IMR-90 (cell line): ENCODE measurements around the gene SPNS2. TPM values are rescaled to one million over a fixed set of nuclear protein-coding genes. Genes with fewer than 3 reads are reported as not detected.

Experiments
- ATAC-seq: fragments of 200-7000 bp; cut with Tn5 transposase; 2 replicates; pipeline ENCODE4 v1.9.1; 2020; ENCODE audit warnings: low read depth, mild to moderate bottlenecking, moderate library complexity
- BruUV-seq: library from RNA; stranded (reverse); fragments of 400-500 nt; replicated peaks from 2 replicates; lab custom pipeline; 2021; lab: Mats Ljungman, UMichigan
- CTCF ChIA-PET: fragments of 300-600 bp; formaldehyde crosslinking; extraction: SDS; loops from one replicate; lab custom pipeline; 2021; ENCODE audit warnings: antibody characterized with exemption; lab: Yijun Ruan, JAX
- POLR2A ChIA-PET: fragments of 300-600 bp; sonication (Branson Sonifier 250); formaldehyde crosslinking; loops from one replicate; lab custom pipeline; 2022; ENCODE audit warnings: antibody characterized with exemption; ENCODE audit not compliant: unreplicated experiment; lab: Charles Lee
- DNase-seq: peaks from one replicate; pipeline ENCODE4 v3.0.0; 2013
- H2AFZ ChIP-seq: replicated peaks from 2 replicates; pipeline ENCODE3; 2013; ENCODE audit warnings: low read length, mild to moderate bottlenecking; ENCODE audit not compliant: poor library complexity
- H2AK5ac ChIP-seq: 2 replicates; pipeline ENCODE4 v1.6.1; 2013; ENCODE audit warnings: low read depth, low read length, inconsistent platforms
- H2AK9ac ChIP-seq: replicated peaks from 2 replicates; pipeline ENCODE3; 2013; ENCODE audit warnings: mild to moderate bottlenecking, low read depth, low read length, moderate library complexity; ENCODE audit not compliant: poor library complexity
- H2BK120ac ChIP-seq: 2 replicates; pipeline ENCODE4 v1.6.1; 2013; ENCODE audit warnings: low read depth, low read length, inconsistent platforms
- H2BK15ac ChIP-seq: 3 replicates; pipeline ENCODE4 v1.6.1; 2013; ENCODE audit warnings: low read depth, low read length, inconsistent platforms
- H2BK20ac ChIP-seq: 2 replicates; pipeline ENCODE4 v1.6.1; 2013; ENCODE audit warnings: low read depth, mild to moderate bottlenecking, inconsistent platforms, low read length, moderate library complexity
- H2BK5ac ChIP-seq: 2 replicates; pipeline ENCODE4 v1.6.1; 2013; ENCODE audit warnings: mild to moderate bottlenecking, low read depth, low read length, inconsistent platforms; ENCODE audit not compliant: poor library complexity, severe bottlenecking
- H3K14ac ChIP-seq: replicated peaks from 2 replicates; pipeline ENCODE4 v1.6.1; 2013; ENCODE audit warnings: low read depth, low read length, inconsistent platforms
- H3K18ac ChIP-seq: 2 replicates; pipeline ENCODE4 v1.6.1; 2013; ENCODE audit warnings: low read depth, low read length, control low read depth
- H3K23ac ChIP-seq: 2 replicates; pipeline ENCODE4 v1.6.1; 2013; ENCODE audit warnings: low read depth, low read length, inconsistent platforms
- H3K27ac ChIP-seq: 2 replicates; pipeline ENCODE4 v1.5.1; 2013; ENCODE audit warnings: mild to moderate bottlenecking, control low read depth, low read length; ENCODE audit not compliant: insufficient read depth
- H3K27me3 ChIP-seq: 2 replicates; pipeline ENCODE4 v1.6.1; 2013; ENCODE audit warnings: low read length; ENCODE audit not compliant: control insufficient read depth, insufficient read depth
- H3K36me3 ChIP-seq: 2 replicates; pipeline ENCODE4 v1.6.1; 2013; ENCODE audit warnings: low read length, mixed read lengths; ENCODE audit not compliant: control insufficient read depth, insufficient read depth
- H3K4ac ChIP-seq: 2 replicates; pipeline ENCODE4 v1.6.1; 2013; ENCODE audit warnings: low read depth, low read length, inconsistent platforms
- H3K4me1 ChIP-seq: 2 replicates; pipeline ENCODE4 v1.6.1; 2013; ENCODE audit warnings: low read length, mixed read lengths; ENCODE audit not compliant: control insufficient read depth, insufficient read depth
- H3K4me2 ChIP-seq: 2 replicates; pipeline ENCODE4 v1.6.1; 2013; ENCODE audit warnings: low read depth, mild to moderate bottlenecking, control low read depth, low read length, moderate library complexity
- H3K4me3 ChIP-seq: 2 replicates; pipeline ENCODE4 v1.5.1; 2013; ENCODE audit warnings: low read depth, mild to moderate bottlenecking, control low read depth, low read length, moderate library complexity; ENCODE audit not compliant: insufficient read depth
- H3K56ac ChIP-seq: 2 replicates; pipeline ENCODE4 v1.6.1; 2013; ENCODE audit warnings: low read length, inconsistent platforms; ENCODE audit not compliant: insufficient read depth; ENCODE audit errors: extremely low read depth
- H3K79me1 ChIP-seq, 2 experiments: 2 replicates each; pipeline ENCODE4 v1.6.1; 2013; ENCODE audit warnings: low read length in 2 of 2, inconsistent platforms in 1 of 2, low read depth in 1 of 2
- H3K9ac ChIP-seq: 2 replicates; pipeline ENCODE4 v1.6.1; 2013; ENCODE audit warnings: low read depth, low read length, control low read depth
- H3K9me1 ChIP-seq: 2 replicates; pipeline ENCODE4 v1.6.1; 2013; ENCODE audit warnings: low read length, inconsistent platforms; ENCODE audit not compliant: insufficient read depth
- H3K9me3 ChIP-seq: 2 replicates; pipeline ENCODE4 v1.6.1; 2013; ENCODE audit warnings: low read length; ENCODE audit not compliant: control insufficient read depth, insufficient read depth
- H4K20me1 ChIP-seq: 2 replicates; pipeline ENCODE4 v1.6.1; 2013; ENCODE audit warnings: low read length, inconsistent platforms; ENCODE audit not compliant: insufficient read depth
- H4K5ac ChIP-seq: 2 replicates; pipeline ENCODE4 v1.6.1; 2013; ENCODE audit warnings: mild to moderate bottlenecking, low read depth, low read length, control low read depth
- H4K8ac ChIP-seq, 2 experiments: 2 replicates each; pipeline ENCODE4 v1.6.1; 2013; ENCODE audit warnings: low read depth in 2 of 2, low read length in 2 of 2, control low read depth in 1 of 2, inconsistent platforms in 1 of 2
- H4K91ac ChIP-seq: 2 replicates; pipeline ENCODE4 v1.6.1; 2013; ENCODE audit warnings: low read depth, low read length, inconsistent platforms; ENCODE audit not compliant: insufficient read depth
- RFX5 ChIP-seq: IDR thresholded peaks from 2 replicates; pipeline ENCODE4 v1.8.0; 2012; ENCODE audit warnings: low read depth, mild to moderate bottlenecking, low read length, moderate library complexity
- WGBS, 2 experiments: methylation state at CpG; one replicate each; pipeline versions ENCODE4 v1.1.5 to v1.1.7; 2013; ENCODE audit warnings: missing lambda C conversion rate in 2 of 2; ENCODE audit not compliant: insufficient read length in 1 of 2; ENCODE audit errors: extremely low coverage in 2 of 2; 5-methylcytosine and 5-hydroxymethylcytosine counted together
- dilution Hi-C: fragments of 300-500 bp; cut with HindIII; formaldehyde crosslinking; loops from one replicate; pipeline ENCODE4 v1.14.3; 2018; ENCODE audit warnings: low sequenced_read_pairs; ENCODE audit not compliant: unreplicated experiment
- in situ Hi-C: fragments of 300-500 bp; cut with MboI; formaldehyde crosslinking; loops from 3 replicates; pipeline ENCODE4 v1.14.3; 2019; ENCODE audit warnings: low sequenced_read_pairs, inconsistent platforms, mixed read lengths
- intact Hi-C: fragments of 100-400 bp; cut with micrococcal nuclease; formaldehyde crosslinking; loops from 2 replicates; pipeline ENCODE4 v1.10.0; 2022
- polyA plus RNA-seq, 3 experiments: library from polyadenylated mRNA; depleted of rRNA; stranded (reverse); fragments of >200 nt; gene quantifications; 2 replicates each; pipeline ENCODE4 v1.2.3, GENCODE V29; 2012; ENCODE audit warnings: low replicate concordance in 1 of 3
- total RNA-seq: library from RNA; depleted of rRNA; stranded (reverse); fragments of >200 nt; gene quantifications from 2 replicates; pipeline ENCODE4 v1.2.3, GENCODE V29; 2012

The SPNS2 gene
- total and polyA plus RNA-seq, 2 of the 4 experiments (the other 2 are of a cell fraction) = under 0.01 TPM; not detected in 1

DNA sequence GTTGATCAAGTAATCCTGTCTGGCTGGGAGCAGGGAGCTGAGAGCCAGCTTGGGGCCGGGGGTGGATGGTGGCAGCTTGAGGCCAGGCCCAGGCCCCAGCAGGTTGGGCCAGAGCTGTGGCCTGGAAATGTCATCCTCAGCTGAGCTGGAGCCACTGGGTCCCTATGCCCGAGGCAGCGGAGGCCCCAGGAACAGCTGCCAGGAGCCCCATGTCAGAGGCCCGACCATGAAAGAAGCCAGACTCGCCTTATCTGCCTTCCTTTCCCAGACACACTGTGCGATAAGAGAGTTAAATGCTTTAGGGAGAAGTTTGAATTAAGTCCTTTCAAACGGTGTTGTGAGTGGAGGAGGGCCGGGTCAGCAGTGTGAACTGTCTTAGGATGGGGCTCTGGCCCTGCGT lies 89.1 kb downstream of the SPNS2 start:
- intact Hi-C loops = no loop called here
- H4K5ac ChIP-seq = no peak overlapping the region
- POLR2A ChIA-PET = no interaction called here
- no peak overlapping the region for H3K56ac ChIP-seq
- no peak overlapping the region for H4K8ac ChIP-seq
- H3K23ac ChIP-seq = no peak overlapping the region
- H2BK15ac ChIP-seq = no peak overlapping the region
- H3K4me3 ChIP-seq = no peak overlapping the region
- no peak overlapping the region for H2AK9ac ChIP-seq
- H2BK20ac ChIP-seq = no peak overlapping the region
- no peak overlapping the region for H2AK5ac ChIP-seq
- 100% methylated on average over 1 of the region's 9 CpGs; no CpG with 5 or more reads in 1 of the 2 experiments for WGBS, 2 experiments
- in situ Hi-C loops = no loop called here
- no peaks in the 10 kb centered on the region for H3K9me1 ChIP-seq
- CTCF ChIA-PET = interaction anchor here (0.8 kb wide), 1 partner anchor 674 kb away, joined by 4 read pairs; no protein-coding TSS in a partner anchor
- no peaks in the 10 kb centered on the region for H3K36me3 ChIP-seq
- no peak overlapping the region for H2BK120ac ChIP-seq
- dilution Hi-C loops = no loop called here
- H3K18ac ChIP-seq = no peak overlapping the region
- peaks cover 75% of the 10 kb centered on the region for H3K27me3 ChIP-seq
- H4K20me1 ChIP-seq = no peaks in the 10 kb centered on the region
- H3K14ac ChIP-seq = no peak overlapping the region
- no peak for ATAC-seq
- H4K91ac ChIP-seq = no peak overlapping the region
- H3K4ac ChIP-seq = no peak overlapping the region
- no peak overlapping the region for H3K9ac ChIP-seq
- H3K9me3 ChIP-seq = no peaks in the 10 kb centered on the region
- TF ChIP-seq RFX5 = no peak
- H3K79me1 ChIP-seq = no peaks in the 10 kb centered on the region
- H2AFZ ChIP-seq = no peak overlapping the region
- H3K4me1 ChIP-seq = peaks cover 2% of the 10 kb centered on the region; the same call in 1 of the 2 replicates
- no peak overlapping the region for H2BK5ac ChIP-seq
- no peak overlapping the region for H3K27ac ChIP-seq
- DNase-seq = no peak
- no TSS peak for BruUV-seq
- no peak overlapping the region for H3K4me2 ChIP-seq
